Esophagus squamous epithelium (tissue), 5 donors: ENCODE results near the gene F8A1. TPM values are rescaled to one million over a fixed set of nuclear protein-coding genes. Genes with fewer than 3 reads are reported as not detected.
"Not testable (repeated sequence)": the region's sequence is repeated elsewhere in the genome, so short reads cannot be mapped to it uniquely, and the experiment has no call there.

ENCODE experiments used
- DNase-seq: peaks from one replicate; lab custom pipeline; 2025; lab: John Stamatoyannopoulos, UW
- H3K27ac ChIP-seq, 4 donors: fragments of 200-600 bp; sonication (generic); one replicate each; pipeline ENCODE4 v1.5.1; 2016 to 2019; ENCODE audit warnings: mild to moderate bottlenecking in 1 of 4
- H3K27me3 ChIP-seq, 4 donors: fragments of 200-600 bp; sonication (generic); 1 replicate in 3 of 4; 2 replicates in 1 of 4; pipeline versions ENCODE4 v1.5.1 to v1.6.0; 2017 to 2021; ENCODE audit warnings: antibody characterized with exemption in 1 of 4
- H3K36me3 ChIP-seq, 3 donors: fragments of 200-600 bp; sonication (generic); one replicate each; pipeline ENCODE4 v1.5.1; 2016 to 2019
- H3K4me1 ChIP-seq, 3 donors: fragments of 200-600 bp; sonication (generic); one replicate each; pipeline ENCODE4 v1.5.1; 2017 to 2019
- H3K4me3 ChIP-seq, 4 donors: fragments of 200-600 bp; sonication (generic); 1 replicate in 3 of 4; 2 replicates in 1 of 4; pipeline ENCODE4 v1.5.1; 2016 to 2019; ENCODE audit warnings: mild to moderate bottlenecking in 2 of 4, moderate library complexity in 1 of 4
- H3K9me3 ChIP-seq, 3 donors: fragments of 200-600 bp; sonication (generic); one replicate each; pipeline ENCODE4 v1.5.1; 2016 to 2019
- POLR2A ChIP-seq, 4 donors: fragments of 450-650 bp; IDR thresholded peaks; one replicate each; pipeline ENCODE4 v1.6.1; 2017; ENCODE audit warnings: antibody characterized with exemption in 4 of 4, mild to moderate bottlenecking in 4 of 4, moderate library complexity in 3 of 4
- WGBS, 2 donors: methylation state at CpG; one replicate each; pipeline ENCODE4 v1.1.5; 2018; 5-methylcytosine and 5-hydroxymethylcytosine counted together
- intact Hi-C: fragments of 100-400 bp; cut with DNase I; formaldehyde crosslinking; loops from one replicate; pipeline ENCODE4 v1.15.0; 2022
- small RNA-seq, 4 donors: library from RNA; depleted of rRNA; stranded (forward); fragments of <200 nt; gene quantifications; one replicate each; pipeline ENCODE3, GENCODE V24; 2016
- total RNA-seq, 4 donors: library from RNA; depleted of rRNA; stranded (reverse); fragments of >200 nt; gene quantifications; one replicate each; pipeline ENCODE4 v1.1.0, GENCODE V29; 2016
- TF ChIP-seq, protein P1 (sequence below), 6 experiments: fragments of 450-650 bp in 4 of 6; fragments of 200-600 bp in 2 of 6; sonication (generic) in 2 of 6; IDR thresholded peaks; one replicate each; pipeline ENCODE4 v1.5.1; 2016 to 2019; ENCODE audit warnings: antibody characterized with exemption in 6 of 6, mild to moderate bottlenecking in 4 of 6, moderate library complexity in 4 of 6
- donor health status: DM: yes; HTN: yes; CAD: no.

Gene F8A1
- total RNA-seq, 4 donors from 2014 or later: 0.35 to 13.7 (median 3.8) TPM

DNA sequence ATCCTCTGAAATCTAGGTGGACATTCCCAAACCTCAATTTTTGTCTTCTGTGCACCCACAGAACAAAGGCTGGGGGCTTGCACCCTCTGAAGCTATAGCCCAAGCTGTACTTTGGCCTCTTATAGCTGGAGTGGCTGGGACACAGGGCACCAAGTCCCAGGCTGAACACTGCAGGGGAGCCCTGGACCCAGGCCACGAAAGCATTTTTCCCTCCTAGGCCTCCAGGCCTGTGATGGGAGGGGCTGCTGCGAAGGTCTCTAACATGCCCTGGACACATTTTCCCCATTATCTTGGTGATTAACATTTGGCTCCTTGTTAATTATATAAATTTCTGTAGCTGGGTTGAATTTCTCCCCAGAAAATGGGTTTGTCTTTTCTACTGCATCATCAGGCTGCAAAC lies 27.9 kb downstream of the F8A1 start:
- intact Hi-C loops: no loop called here
- TF ChIP-seq, protein P1, sequence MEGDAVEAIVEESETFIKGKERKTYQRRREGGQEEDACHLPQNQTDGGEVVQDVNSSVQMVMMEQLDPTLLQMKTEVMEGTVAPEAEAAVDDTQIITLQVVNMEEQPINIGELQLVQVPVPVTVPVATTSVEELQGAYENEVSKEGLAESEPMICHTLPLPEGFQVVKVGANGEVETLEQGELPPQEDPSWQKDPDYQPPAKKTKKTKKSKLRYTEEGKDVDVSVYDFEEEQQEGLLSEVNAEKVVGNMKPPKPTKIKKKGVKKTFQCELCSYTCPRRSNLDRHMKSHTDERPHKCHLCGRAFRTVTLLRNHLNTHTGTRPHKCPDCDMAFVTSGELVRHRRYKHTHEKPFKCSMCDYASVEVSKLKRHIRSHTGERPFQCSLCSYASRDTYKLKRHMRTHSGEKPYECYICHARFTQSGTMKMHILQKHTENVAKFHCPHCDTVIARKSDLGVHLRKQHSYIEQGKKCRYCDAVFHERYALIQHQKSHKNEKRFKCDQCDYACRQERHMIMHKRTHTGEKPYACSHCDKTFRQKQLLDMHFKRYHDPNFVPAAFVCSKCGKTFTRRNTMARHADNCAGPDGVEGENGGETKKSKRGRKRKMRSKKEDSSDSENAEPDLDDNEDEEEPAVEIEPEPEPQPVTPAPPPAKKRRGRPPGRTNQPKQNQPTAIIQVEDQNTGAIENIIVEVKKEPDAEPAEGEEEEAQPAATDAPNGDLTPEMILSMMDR (IDR thresholded peaks at IDR 0.05): no peak
- no peak for TF ChIP-seq POLR2A (IDR thresholded peaks at IDR 0.05)
- no peak overlapping the region for H3K4me3 ChIP-seq
- H3K9me3 ChIP-seq: no peaks in the 10 kb centered on the region
- DNase-seq: no peak
- WGBS, 2 donors: 66% methylated on average over 2 of the region's 2 CpGs; no CpG with 5 or more reads in 1 of the 2 donors
- peaks cover 0 to 4% (median 0%) of the 10 kb centered on the region in 3 donors for H3K4me1 ChIP-seq
- no peak overlapping the region for H3K27ac ChIP-seq
- H3K27me3 ChIP-seq: no peaks in the 10 kb centered on the region
- H3K36me3 ChIP-seq: no peaks in the 10 kb centered on the region

DNA sequence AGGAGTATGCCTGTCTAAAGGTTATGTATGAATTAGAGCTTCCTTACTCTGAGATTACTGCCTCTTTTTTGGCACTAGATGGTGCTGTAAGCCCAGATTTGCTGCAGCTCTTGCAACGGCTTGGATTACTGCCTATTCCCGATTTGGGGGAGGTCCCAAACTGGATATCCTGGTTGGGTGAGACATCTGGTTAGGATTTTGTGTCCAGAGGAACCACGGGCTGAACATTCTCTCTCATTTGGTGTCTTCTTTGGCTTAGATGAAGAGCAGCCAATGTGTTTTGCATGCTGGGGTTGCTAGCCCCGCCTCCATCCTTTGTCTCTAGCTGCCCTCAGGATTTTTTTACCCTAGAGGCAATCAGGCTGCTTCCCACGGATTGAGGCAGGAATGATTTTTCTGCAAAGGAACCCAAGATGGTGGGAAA lies 31.9 kb downstream of the F8A1 start:
- H3K4me1 ChIP-seq: peaks cover 0 to 4% (median 0%) of the 10 kb centered on the region in 3 donors
- no peak overlapping the region for H3K27ac ChIP-seq
- WGBS, 2 donors: 11 to 14% methylated on average over 3 to 4 of the region's 5 CpGs
- TF ChIP-seq, protein P1 (IDR thresholded peaks at IDR 0.05): peak; percentile 21 to 55 (median 40)
- TF ChIP-seq POLR2A (IDR thresholded peaks at IDR 0.05): no peak
- intact Hi-C loops: no loop called here
- H3K36me3 ChIP-seq: no peaks in the 10 kb centered on the region
- no peaks in the 10 kb centered on the region for H3K9me3 ChIP-seq
- DNase-seq: no peak
- H3K27me3 ChIP-seq: no peaks in the 10 kb centered on the region
- peak overlapping the region in 1 of 4 donors; percentile 43 for H3K4me3 ChIP-seq

DNA sequence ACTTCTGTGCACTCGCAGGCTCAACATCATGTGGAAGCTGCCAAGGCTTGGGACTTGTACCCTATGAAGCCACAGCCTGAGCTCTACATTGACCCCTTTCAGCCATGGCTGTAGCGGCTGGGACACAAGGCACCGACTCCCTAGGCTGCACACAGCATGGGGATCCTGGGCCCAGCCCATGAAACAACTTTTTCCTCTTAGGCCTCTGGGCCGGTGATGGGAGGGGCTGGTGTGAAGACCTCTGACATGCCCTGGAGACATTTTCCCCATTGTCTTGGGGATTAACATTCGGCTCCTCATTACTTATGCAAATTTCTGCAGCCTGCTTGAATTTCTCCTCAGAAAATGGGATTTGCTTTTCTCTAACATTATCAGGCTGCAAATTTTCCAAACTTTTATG lies 38.6 kb downstream of the F8A1 start:
- H3K4me3 ChIP-seq, H3K27ac ChIP-seq, H3K9me3 ChIP-seq, intact Hi-C loops, H3K27me3 ChIP-seq, DNase-seq, H3K36me3 ChIP-seq, H3K4me1 ChIP-seq: not testable (repeated sequence)
- WGBS, 2 donors: 44 to 90% methylated on average over 1 to 2 of the region's 5 CpGs

Small RNA genes lying within 50 kb of the gene (small RNA-seq; reads per million reads assigned to genes)
- gene MIR1184-1: 0 reads per million in 4 donors

Other genes with a start within 250 kb of the F8A1 start
- not detected for gene CTAG2, start 232.8 kb upstream of the F8A1 start, total RNA-seq
- 1 to 10 TPM in 3 of 4 donors, under 1 TPM in 1; 0.61 to 4.4 (median 1.8) TPM for gene GAB3, start 135.3 kb upstream of the F8A1 start, total RNA-seq
- 10 to 100 TPM; 41.5 to 86.2 (median 49.5) TPM for gene DKC1, start 123.5 kb upstream of the F8A1 start, total RNA-seq
- gene MPP1, start 80.9 kb upstream of the F8A1 start, total RNA-seq: 10 to 100 TPM in 2 of 4 donors, 1 to 10 TPM in 2; 3.7 to 21.2 (median 13.2) TPM
- gene SMIM9, start 51.7 kb upstream of the F8A1 start, total RNA-seq: not detected
- gene F8, start 136.4 kb downstream of the F8A1 start, total RNA-seq: 1 to 10 TPM; 1.2 to 7.4 (median 4.3) TPM
- 10 to 100 TPM in 3 of 4 donors, 1 to 10 TPM in 1; 7.8 to 51.7 (median 34.7) TPM for gene FUNDC2, start 140.5 kb downstream of the F8A1 start, total RNA-seq
- gene CMC4, start 184.8 kb downstream of the F8A1 start, total RNA-seq: 10 to 100 TPM in 2 of 4 donors, 1 to 10 TPM in 2; 5.1 to 18.3 (median 13.3) TPM
- 1 to 10 TPM in 3 of 4 donors, not detected in 1; 1.8 to 3.1 (median 3.1) TPM for gene MTCP1, start 184.8 kb downstream of the F8A1 start, total RNA-seq
- gene BRCC3, start 185.2 kb downstream of the F8A1 start, total RNA-seq: 10 to 100 TPM; 11.8 to 18.6 (median 17.1) TPM